GM12873 (cell line): ENCODE results near the gene IFRD1.

Experiments
- CTCF ChIP-seq: IDR thresholded peaks from 2 replicates; pipeline ENCODE4 v1.5.1; 2012; ENCODE audit warnings: low read depth, mild to moderate bottlenecking, moderate library complexity, low read length, control low read depth; ENCODE audit not compliant: insufficient read depth; ENCODE audit errors: missing control alignments

The IFRD1 gene

GRCh38 chr7:112428715-112429114 is 21.5 kb upstream of the IFRD1 start:
- TF ChIP-seq CTCF: no peak

- TF ChIP-seq CTCF: no peak
These were observed 19.6 kb upstream of the IFRD1 start for GRCh38 chr7:112430649-112431048.

- no peak for TF ChIP-seq CTCF
These were observed 18.5 kb upstream of the IFRD1 start for GRCh38 chr7:112431803-112432202.

- no peak for TF ChIP-seq CTCF
These were observed 17.0 kb upstream of the IFRD1 start for GRCh38 chr7:112433289-112433688.

GRCh38 chr7:112437072-112437471 is 13.2 kb upstream of the IFRD1 start:
- no peak for TF ChIP-seq CTCF

GRCh38 chr7:112439476-112439875 is 10.8 kb upstream of the IFRD1 start:
- TF ChIP-seq CTCF: no peak

GRCh38 chr7:112442210-112442609 is 8.1 kb upstream of the IFRD1 start:
- no peak for TF ChIP-seq CTCF

- no peak for TF ChIP-seq CTCF
These were observed 5.8 kb upstream of the IFRD1 start for GRCh38 chr7:112444505-112444904.
